NCI-H2171 treated with DMSO at 0.1 percent for 48 hours (cell line): ENCODE measurements around the gene PIK3C2G.

Experiments used
- DNase-seq: peaks from one replicate; lab custom pipeline; 2025; lab: John Stamatoyannopoulos, UW

Gene PIK3C2G

GRCh38 chr12:18419311-18419710 lies 158.0 kb downstream of the PIK3C2G start:
- no peak for DNase-seq

DNA sequence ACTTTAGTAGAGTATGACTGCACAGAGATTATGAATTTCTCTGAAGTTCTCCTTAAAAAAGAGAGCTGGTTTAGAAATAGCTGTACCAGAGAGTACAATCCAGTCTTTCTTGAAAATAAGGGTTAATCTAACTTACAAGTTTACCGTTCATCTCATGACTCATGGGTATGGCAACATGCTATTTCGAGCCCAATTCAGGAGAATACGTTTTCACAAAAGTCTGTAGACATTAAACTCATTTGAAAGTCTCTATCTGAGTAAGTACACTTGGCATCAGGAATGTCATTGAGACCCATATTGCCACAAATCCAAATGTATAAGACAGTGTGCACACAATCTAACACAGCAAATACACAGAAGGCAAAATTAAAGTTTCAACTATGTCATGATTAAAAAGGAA lies 160.5 kb downstream of the PIK3C2G start:
- DNase-seq = no peak

DNA sequence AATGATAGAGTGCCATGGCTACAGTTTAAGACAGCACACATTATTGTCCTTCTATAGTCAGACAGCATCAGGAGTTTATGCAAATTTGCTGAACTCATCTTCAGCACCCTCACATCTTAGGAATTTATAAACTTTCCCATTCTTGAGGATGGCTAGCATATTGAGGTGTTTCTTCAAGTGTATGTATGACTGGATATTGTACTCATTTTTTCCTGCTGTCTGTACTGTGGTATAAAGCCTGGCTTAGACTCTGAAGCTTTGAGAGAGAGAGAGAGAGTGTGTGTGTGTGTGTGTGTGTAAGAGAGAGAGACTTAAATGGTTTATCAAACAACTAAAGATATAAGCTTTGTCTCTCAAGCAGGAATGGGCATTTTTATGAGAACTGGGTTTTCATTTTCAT lies 161.6 kb downstream of the PIK3C2G start:
- DNase-seq = no peak

DNA sequence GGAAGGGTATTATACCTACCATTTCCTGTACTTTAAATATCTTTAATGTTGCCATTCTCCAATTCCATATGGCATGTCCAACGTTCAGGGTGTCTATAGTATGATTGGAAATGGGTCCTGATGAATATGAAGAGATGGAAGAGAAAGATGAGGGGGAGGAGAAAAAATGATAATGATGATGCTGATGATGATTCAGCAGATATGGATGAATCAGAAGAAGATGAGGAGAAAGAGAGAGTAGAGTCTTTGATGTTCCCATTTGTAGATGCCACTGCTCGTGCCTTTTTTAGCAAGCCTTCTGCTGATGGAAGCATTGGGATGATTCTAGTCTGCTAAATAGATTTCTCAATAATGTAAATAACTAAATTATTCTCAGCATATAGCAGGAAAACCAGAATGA lies 163.5 kb downstream of the PIK3C2G start:
- DNase-seq = no peak

- no peak for DNase-seq
These were observed 166.2 kb downstream of the PIK3C2G start for GRCh38 chr12:18427520-18427919.

GRCh38 chr12:18428416-18428815 lies 167.1 kb downstream of the PIK3C2G start:
- DNase-seq = no peak

GRCh38 chr12:18429366-18429765 lies 168.0 kb downstream of the PIK3C2G start:
- DNase-seq = no peak

DNA sequence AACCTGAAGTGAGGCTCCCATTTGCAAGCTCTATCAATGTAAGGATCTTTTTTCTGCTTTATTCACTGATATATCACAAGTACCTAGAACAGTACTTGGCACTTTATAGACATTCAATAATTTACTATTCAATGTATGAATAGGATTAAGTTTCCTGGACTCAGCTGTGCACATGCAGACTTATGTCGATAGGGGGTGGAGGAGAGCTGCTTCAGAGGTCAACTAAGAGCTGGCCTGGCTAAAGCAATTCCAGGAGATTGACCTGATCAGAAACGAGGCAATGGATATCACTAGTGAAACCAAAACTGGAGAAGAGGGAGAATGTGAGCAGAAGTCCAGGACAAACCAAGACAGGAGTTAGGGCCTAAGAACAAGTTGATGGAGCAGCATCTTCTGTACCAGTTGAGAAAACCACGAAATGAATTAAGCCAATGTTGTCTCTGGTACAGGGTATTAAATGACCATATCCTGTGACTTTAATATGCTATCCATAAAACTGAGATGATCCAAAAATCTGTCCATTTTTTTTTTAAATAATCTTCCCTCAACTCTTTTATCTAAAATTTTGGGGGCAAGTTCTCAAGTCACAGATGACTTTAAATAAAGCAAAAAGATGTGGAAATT lies 169.2 kb downstream of the PIK3C2G start:
- no peak for DNase-seq

DNA sequence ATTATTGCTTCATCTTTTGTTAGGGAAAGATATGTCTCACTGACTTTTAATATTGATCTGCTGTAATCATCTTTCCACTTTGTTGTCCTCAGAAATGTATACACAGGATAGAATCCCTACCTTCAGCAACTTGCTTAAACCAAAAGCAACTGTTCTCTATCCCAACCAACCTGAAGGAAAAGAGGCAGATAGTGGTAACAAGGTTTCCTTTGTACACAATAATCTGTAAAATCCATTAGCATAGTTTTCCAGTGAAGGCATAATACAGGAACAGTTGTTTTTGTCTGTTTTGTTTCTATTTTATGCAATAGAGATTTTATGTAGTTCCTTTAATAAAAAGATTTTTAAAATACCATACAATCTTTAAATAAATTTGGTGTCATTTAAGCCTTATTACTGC lies 170.5 kb downstream of the PIK3C2G start:
- DNase-seq = no peak

GRCh38 chr12:18432206-18432605 lies 170.9 kb downstream of the PIK3C2G start:
- no peak for DNase-seq

DNA sequence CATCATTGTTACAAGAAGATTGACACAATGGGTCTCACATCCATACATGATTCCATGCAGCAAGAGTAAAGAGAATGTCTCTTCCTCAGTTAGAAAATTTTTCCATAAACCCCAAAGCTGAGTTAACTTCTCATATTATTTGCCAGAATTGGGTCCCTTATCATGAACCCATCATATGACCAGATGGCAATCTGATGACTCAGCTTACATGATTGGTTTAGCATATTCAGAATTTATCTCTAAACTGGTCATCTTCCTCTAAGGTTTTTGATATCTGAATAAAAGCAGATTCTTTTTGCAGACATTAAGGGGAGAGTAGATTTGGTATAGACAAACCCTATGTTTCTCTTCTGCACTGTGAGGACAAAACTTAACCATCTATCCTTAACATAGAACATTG lies 174.9 kb downstream of the PIK3C2G start:
- no peak for DNase-seq

DNA sequence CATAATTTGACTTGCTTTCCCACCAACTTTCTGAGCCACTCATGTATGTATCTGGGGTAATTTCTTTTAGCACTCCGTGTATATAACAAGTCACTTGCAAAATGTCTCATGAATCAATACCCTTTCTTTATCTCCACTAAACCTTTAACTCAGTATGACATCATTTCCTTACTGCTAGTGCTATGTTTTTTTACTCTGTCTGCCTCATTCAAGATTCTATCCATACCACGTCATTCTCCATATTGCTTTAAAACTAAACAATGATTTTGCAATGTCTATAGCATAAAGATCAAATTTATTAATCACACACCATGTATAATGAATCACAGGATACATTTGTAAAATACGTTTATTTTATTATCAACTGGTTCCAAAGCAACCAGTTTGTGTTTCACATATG lies 178.2 kb downstream of the PIK3C2G start:
- no peak for DNase-seq

- no peak for DNase-seq
These were observed 182.6 kb downstream of the PIK3C2G start for GRCh38 chr12:18443768-18444437.

GRCh38 chr12:18446061-18446644 lies 184.8 kb downstream of the PIK3C2G start:
- DNase-seq = no peak

- no peak for DNase-seq
These were observed 193.0 kb downstream of the PIK3C2G start for GRCh38 chr12:18454330-18454729.

DNA sequence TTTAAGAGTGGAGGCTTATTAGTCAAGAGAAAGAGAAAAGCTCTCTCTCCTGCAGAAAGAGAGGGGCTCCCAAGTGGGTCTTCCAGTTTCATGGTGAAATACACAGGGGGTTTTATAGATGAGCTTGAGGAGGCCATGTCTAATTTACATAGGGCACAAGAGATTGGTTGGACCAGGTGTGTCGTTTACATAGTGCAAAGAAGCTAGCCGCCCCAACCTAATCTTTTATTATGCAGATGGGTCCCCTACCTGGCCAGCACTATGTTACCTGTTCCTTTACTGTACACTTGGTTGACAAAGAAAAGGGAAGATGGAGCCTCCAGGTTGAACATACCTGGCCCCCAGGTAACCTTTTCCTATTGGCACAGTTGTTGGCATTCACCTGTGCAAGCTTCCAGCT lies 195.0 kb downstream of the PIK3C2G start:
- DNase-seq = no peak

- no peak for DNase-seq
These were observed 196.0 kb downstream of the PIK3C2G start for GRCh38 chr12:18457362-18457761.

DNA sequence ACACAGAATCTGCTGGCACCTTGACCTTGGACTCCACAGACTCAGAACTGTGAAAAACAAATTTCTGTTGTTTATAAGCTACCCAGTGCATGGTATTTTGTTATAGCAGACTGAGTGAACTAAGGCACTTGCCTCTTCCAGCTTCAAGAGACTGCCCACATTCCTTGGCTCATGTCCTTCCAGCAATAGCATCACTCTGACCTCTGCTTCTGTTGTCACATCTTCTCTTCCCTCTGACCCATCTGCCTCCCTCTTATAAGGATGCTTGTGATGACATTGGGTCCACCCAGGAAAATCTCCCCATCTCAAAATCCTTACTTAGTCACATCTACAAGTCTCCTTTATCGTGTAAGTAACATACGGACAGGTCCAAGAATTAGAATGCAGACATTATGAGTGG lies 200.4 kb downstream of the PIK3C2G start:
- DNase-seq = no peak

DNA sequence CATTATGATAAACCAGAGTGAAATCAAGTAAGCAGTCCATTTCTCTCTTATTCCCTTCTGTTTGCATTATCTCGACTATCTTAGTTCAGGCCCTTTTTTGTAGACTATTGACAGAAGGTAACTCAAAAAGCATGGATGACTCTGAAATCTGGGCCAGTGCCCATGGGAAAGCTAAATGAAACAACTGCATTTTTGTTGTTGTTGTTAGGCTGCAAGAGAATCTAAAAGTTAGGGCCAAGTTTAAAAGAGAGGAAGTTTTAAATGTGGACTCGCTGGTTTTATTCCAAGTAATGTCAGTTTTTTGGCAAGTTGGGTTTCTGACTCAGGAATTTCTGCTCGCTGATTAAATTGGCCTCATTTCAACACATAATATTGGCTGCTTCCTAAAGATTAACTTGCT lies 201.1 kb downstream of the PIK3C2G start:
- DNase-seq = no peak

DNA sequence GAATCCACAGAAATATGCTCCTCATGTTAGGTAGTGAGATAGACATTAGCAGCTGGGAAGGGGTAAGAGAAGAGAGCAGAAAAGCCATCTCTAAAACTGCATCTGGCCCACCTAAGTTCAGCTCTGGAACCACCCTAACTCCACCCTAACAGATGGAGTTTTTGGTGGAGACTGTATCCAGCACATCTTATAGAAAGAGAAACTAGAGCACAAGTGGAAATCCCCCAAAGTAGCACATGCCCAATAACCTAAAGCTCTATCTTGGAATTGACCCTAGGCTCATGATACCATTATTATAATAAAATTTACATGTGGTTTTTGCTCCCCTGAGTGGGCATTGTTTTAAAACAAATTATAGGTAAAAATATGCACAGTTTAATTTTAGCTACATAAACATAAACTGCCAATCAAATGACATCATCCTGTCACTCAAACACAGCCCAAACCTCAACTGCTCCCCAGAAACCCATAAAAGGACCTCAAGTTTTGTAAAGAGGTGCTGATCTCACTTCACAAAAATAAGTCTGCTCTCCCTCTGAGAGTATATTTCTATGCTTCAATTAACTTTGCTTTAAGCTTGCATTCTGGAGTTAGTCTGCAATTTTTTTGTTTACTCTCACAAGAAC lies 206.4 kb downstream of the PIK3C2G start:
- no peak for DNase-seq

GRCh38 chr12:18468246-18469075 lies 207.1 kb downstream of the PIK3C2G start:
- DNase-seq = no peak

- no peak for DNase-seq
These were observed 208.9 kb downstream of the PIK3C2G start for GRCh38 chr12:18470251-18470650.
